Lower lobe of right lung (tissue), 2 donors: ENCODE results near the gene DPM1. TPM values are rescaled to one million over a fixed set of nuclear protein-coding genes. Genes with fewer than 3 reads are reported as not detected.

Experiments
- ATAC-seq, 2 donors: fragments of 200-7000 bp; cut with Tn5 transposase; one replicate each; pipeline ENCODE4 v1.9.1; 2020 to 2022; ENCODE audit warnings: mild to moderate bottlenecking in 2 of 2, moderate library complexity in 2 of 2
- DNase-seq: peaks from one replicate; pipeline ENCODE4 v3.0.0-alpha.2; 2020
- H3K27ac ChIP-seq: fragments of 200-600 bp; one replicate; pipeline ENCODE4 v1.8.0; 2022
- H3K27me3 ChIP-seq: fragments of 200-600 bp; one replicate; pipeline ENCODE4 v1.8.0; 2022; ENCODE audit warnings: low read depth
- H3K36me3 ChIP-seq: fragments of 200-600 bp; one replicate; pipeline ENCODE4 v1.8.0; 2022; ENCODE audit warnings: mild to moderate bottlenecking
- H3K4me1 ChIP-seq: fragments of 200-600 bp; one replicate; pipeline ENCODE4 v1.8.0; 2022
- H3K4me3 ChIP-seq: fragments of 200-600 bp; one replicate; pipeline ENCODE4 v1.8.0; 2022; ENCODE audit warnings: mild to moderate bottlenecking
- H3K9me3 ChIP-seq: fragments of 200-600 bp; one replicate; pipeline ENCODE4 v1.8.0; 2022
- intact Hi-C: fragments of 100-400 bp; cut with DNase I; formaldehyde crosslinking; loops from one replicate; pipeline ENCODE4 v1.11.0; 2022
- total RNA-seq: library from RNA; stranded (reverse); fragmentation: NEBNext Ultra II Directional; extraction: Animal tissue kit (Norgen Biotek cat#: 25700); gene quantifications from one replicate; pipeline ENCODE4 v1.2.1, GENCODE V29; 2021
- TF ChIP-seq, protein P1 (sequence below): fragments of 200-600 bp; IDR thresholded peaks from one replicate; pipeline ENCODE4 v1.8.0; 2022; ENCODE audit warnings: antibody characterized with exemption, mild to moderate bottlenecking
- donor health status: DM: no; HTN: yes; CAD: no; lungs with severe emphysema.

DPM1 gene
- total RNA-seq, 1 donor from 2014 or later = 31.2 TPM

- Histone ChIP-seq H3K36me3 (peaks cover 52% of the 10 kb centered on the region), H3K27ac (peak overlapping the region; percentile 99), H3K9me3 (no peaks in the 10 kb centered on the region), H3K4me1 (peaks cover 33% of the 10 kb centered on the region), H3K4me3 (peak overlapping the region; percentile 64), H3K27me3 (no peaks in the 10 kb centered on the region)
- DNase-seq (no peak), ATAC-seq (no peak)
- intact Hi-C loops = no loop called here
- TF ChIP-seq, protein P1, sequence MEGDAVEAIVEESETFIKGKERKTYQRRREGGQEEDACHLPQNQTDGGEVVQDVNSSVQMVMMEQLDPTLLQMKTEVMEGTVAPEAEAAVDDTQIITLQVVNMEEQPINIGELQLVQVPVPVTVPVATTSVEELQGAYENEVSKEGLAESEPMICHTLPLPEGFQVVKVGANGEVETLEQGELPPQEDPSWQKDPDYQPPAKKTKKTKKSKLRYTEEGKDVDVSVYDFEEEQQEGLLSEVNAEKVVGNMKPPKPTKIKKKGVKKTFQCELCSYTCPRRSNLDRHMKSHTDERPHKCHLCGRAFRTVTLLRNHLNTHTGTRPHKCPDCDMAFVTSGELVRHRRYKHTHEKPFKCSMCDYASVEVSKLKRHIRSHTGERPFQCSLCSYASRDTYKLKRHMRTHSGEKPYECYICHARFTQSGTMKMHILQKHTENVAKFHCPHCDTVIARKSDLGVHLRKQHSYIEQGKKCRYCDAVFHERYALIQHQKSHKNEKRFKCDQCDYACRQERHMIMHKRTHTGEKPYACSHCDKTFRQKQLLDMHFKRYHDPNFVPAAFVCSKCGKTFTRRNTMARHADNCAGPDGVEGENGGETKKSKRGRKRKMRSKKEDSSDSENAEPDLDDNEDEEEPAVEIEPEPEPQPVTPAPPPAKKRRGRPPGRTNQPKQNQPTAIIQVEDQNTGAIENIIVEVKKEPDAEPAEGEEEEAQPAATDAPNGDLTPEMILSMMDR = no peak
Measured at GRCh38 chr20:50932016-50932485, 26.3 kb downstream of the DPM1 start.

DNA sequence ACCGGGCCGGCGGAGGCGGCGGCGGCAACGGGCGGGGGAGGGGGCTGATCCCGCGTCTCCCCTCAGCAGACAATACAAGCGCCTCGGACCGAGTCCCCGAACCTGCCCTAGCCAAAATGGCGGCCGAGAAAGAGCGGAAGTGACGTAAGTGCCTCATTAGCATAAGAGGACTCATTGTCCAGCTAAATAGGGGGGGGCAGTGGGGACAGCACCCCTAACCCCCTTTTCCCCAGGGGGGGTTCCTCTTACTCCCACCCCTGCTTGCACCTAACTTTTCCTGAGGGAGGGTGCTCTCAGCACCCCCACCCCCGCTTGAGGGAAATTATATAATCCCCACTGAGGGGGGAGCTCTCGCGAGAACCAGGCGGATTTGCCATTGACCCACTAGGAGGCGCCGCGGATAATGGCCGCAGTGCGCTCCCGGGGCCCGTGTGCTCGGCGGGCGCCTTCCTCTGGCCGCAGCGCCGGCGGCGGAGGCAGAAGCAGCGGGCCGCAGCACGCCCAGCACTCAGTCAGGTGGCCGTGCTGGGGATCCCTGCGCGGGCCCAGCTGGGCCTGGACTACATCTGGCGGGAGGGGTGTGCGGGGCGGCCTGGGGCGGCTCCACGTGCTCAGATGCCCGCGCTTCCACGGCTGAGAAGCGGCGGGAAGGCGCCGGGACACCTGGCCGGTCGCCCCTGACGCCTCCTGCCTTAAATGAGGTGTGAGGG, 26.9 kb downstream of the DPM1 start, which contains the start of gene ADNP:
ADNP (minus strand) TSS at position 132 of the 710 bp plus-strand sequence. CDS start 27,441 bp downstream, outside the sequence.
- Histone ChIP-seq H3K4me1 (peaks cover 37% of the 10 kb centered on the region), H3K27me3 (no peaks in the 10 kb centered on the region), H3K27ac (peak within 1 kb of the TSS; percentile 99), H3K36me3 (peaks cover 46% of the 10 kb centered on the region), H3K9me3 (no peaks in the 10 kb centered on the region), H3K4me3 (peak within 1 kb of the TSS; percentile 75)
- ATAC-seq (peak; percentile 92 to 97), DNase-seq (peak; percentile 92)
- TF ChIP-seq, protein P1 = peak; percentile 82
- intact Hi-C loops = no loop called here

- Histone ChIP-seq H3K36me3 (peaks cover 40% of the 10 kb centered on the region), H3K4me3 (peak overlapping the region; percentile 64), H3K27me3 (no peaks in the 10 kb centered on the region), H3K4me1 (peaks cover 42% of the 10 kb centered on the region), H3K27ac (peak overlapping the region; percentile 99), H3K9me3 (no peaks in the 10 kb centered on the region)
- TF ChIP-seq, protein P1 = no peak
- peak; percentile 58 to 62 for ATAC-seq
- intact Hi-C loops = no loop called here
- DNase-seq = no peak
Measured at GRCh38 chr20:50930976-50931305, 27.4 kb downstream of the DPM1 start.

DNA sequence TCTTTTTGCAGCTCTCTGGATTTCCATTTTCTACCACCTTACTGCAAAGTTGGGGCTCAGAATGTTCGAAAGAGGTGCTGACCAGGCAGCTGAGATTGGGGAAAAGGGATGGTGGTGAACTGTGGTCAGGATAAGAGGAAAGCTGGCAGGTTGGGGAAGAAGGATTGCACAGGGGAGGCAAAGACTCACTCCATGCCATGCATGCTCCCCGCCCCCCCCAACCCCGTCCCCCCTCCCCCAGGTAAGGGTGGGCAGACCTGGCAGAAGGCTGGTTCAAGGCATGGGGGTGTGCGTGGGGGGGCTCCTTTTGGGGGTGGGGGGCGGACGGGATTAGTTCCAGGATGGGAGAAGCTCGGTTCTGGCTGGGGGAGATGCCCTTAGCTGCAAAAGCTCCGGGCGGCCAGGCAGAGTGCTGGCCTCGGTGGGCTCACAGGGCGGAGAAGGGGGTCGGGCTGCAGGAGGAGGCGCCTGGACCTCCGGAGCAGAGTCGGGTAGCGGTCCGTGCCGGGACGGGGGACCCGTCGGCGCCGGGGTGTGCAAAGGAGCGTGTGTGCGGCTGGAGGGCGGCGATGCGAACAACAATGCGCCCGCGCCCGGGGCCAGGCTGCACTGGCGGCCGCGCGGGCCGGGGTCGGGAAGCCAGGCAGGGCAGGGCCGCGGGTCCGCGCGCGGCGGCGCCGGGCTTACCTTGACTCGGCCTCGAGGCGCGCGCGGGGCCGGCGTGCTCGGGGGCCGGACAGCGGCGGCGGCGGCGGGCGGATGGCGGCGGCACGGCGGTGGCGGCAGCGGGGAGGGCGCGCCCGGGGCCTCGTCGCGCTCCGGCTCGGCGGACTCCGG, 28.0 kb downstream of the DPM1 start:
- Histone ChIP-seq H3K27ac (peak overlapping the region; percentile 99), H3K9me3 (no peaks in the 10 kb centered on the region), H3K4me3 (peak overlapping the region; percentile 75), H3K27me3 (no peaks in the 10 kb centered on the region), H3K36me3 (peaks cover 35% of the 10 kb centered on the region), H3K4me1 (peaks cover 48% of the 10 kb centered on the region)
- DNase-seq (peak; percentile 57), ATAC-seq (peak in 1 of 2 donors; percentile 1)
- TF ChIP-seq, protein P1 = no peak
- intact Hi-C loops = no loop called here

GRCh38 chr20:50929299-50930138, 28.8 kb downstream of the DPM1 start:
- Histone ChIP-seq H3K4me3 (peak overlapping the region; percentile 75), H3K27ac (peak overlapping the region; percentile 77), H3K36me3 (peaks cover 26% of the 10 kb centered on the region), H3K9me3 (no peaks in the 10 kb centered on the region), H3K27me3 (no peaks in the 10 kb centered on the region), H3K4me1 (peaks cover 53% of the 10 kb centered on the region)
- TF ChIP-seq, protein P1 = peak; percentile 84
- DNase-seq (peak; percentile 93), ATAC-seq (peak; percentile 79 to 87)
- intact Hi-C loops = no loop called here
